ENCODE results near the gene ACAA1.

The ACAA1 gene

GRCh38 chr3:38117748-38118420, 19.0 kb downstream of the ACAA1 start:
- no peak for DNase-seq

GRCh38 chr3:38117163-38117716, 19.7 kb downstream of the ACAA1 start:
- no peak for DNase-seq

DNA sequence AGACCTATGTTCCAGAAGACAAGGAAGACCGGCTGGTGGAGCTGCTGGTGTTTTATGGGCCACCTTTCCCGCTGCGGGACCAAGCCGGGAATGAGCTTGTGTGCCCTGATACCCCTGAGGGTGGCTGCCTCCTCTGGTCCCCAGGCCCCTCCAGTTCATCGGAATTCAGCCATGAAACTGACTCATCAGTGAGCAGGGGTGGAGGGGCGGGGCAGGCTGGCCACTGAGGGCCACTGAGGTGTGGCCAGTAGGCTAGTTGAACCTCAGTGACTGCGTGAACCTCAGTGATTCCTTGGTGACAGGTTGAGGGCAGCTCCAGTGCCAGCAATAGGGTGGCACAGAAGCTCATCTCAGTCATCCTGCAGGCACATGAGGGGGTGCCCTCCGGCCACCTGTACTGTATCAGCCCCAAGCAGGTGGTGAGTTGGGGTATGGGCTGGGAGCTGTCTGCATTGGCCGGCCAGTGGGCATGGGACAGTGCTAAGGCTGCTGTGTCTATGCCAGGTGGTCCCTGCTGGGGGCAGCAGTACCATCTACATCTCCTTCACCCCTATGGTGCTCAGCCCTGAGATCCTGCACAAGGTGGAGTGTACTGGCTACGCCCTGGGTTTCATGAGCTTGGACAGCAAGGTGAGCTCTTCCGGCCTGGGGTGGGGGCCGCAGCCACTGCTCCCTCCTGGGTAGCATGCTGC, 20.3 kb downstream of the ACAA1 start:
- DNase-seq = no peak

DNA sequence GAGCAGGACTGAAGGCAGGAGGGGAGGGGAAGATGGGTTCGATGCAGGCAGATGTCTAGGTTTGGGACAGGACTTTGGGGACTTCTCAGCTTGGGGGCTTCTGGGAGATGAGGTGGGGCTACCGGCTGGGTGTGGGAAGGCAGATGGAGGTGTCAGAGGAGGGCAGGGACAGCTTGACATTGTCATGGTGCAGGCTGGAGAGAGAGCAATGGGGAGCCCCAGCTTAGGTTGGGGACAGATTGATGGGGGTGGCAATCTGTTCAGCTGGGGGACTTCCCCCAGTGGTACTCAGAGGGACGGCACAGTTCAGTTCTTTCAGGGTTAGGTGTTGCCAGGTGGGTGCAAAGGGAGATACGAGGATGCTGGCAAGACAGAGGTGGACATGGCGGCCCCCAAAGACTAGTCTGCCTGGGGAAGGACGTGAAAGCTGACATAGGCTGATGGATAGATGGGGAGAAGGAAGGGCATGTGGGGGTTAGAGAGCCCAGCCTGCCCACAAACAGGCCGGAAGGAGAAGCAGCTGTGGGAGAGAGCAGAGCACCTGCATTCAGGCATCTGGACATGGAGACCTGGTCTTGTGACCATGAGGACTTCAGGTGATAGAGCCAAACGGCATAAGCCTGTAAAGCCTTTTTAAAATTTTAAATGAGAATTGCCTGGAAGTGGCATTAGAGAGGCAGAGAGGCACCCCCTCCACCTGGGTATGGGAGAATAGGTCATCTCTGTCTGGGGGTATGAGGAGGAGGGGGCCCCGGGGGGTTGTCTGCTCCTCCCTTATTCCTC, 21.1 kb downstream of the ACAA1 start:
- no peak for DNase-seq

DNA sequence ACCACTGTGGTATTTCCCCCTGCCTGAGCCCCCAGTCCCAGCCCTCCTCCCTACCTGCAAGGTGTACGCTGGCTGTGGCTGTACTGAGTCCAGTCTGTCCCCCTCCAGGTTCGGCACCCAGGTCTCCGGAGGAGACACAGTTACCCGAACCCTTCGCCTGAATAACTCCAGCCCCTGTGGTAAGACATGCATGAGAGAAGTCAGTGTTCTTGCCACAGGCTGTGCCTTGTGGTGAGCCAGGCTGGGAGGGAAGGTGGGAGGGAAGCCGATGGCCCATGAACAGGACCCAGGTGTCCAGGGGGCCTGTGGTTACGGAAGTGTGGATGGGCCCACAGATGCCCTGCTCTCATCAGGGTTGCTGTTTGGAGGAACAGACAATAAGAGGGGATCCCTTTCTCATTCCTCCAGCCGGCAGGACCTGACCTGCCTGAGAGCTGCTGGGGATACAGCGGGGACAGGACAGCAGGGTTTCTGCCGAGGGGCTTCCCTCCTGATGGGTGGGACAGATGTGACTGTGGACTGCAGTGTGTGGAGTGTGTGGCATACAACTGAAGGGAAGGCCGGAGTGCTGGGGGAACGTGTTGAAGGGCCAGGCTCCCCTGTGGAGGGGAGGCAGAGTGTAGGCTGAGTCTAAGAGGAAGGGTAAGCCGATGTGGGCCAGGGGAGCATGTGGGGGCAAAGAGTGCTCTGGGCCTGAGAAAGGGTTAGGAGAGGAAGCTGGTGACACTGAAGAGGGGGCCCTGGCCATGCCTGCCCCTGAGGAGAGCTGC, 21.9 kb downstream of the ACAA1 start:
- no peak for DNase-seq

GRCh38 chr3:38114052-38114874, 22.7 kb downstream of the ACAA1 start:
- DNase-seq = no peak

GRCh38 chr3:38112378-38112761, 24.6 kb downstream of the ACAA1 start:
- no peak for DNase-seq

DNA sequence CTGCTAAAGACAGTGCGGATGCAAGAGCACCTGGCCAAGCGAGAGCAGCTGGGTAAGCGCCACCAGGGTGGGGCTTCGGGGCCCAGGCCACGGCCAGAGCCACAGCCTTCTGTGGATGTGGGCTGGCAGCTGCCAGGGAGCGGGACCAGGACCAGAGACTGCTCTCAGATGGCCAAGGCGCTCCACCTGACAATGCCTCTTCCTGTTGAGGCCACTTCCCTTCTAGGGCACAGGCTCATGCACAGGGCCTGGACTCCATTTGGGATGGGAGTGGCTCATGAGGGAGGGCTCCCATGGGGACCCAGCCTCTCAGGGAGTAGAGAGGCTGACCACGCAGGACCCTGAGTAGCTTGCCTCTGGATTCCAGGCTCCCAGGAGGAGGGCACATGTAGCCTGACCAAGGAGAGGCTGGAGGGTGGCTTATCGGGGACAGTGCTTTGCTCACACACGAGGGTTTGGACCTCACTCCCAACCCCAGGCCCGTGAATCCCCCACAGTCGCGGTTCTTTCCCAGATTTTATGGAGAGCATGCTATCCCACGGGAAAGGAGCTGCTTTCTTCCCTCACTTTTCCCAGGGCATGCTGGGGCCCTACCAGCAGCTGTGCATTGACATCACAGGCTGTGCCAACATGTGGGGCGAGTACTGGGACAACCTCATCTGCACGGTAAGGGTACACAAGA, 25.1 kb downstream of the ACAA1 start:
- DNase-seq = no peak

GRCh38 chr3:38111201-38111600, 25.7 kb downstream of the ACAA1 start:
- DNase-seq = no peak

DNA sequence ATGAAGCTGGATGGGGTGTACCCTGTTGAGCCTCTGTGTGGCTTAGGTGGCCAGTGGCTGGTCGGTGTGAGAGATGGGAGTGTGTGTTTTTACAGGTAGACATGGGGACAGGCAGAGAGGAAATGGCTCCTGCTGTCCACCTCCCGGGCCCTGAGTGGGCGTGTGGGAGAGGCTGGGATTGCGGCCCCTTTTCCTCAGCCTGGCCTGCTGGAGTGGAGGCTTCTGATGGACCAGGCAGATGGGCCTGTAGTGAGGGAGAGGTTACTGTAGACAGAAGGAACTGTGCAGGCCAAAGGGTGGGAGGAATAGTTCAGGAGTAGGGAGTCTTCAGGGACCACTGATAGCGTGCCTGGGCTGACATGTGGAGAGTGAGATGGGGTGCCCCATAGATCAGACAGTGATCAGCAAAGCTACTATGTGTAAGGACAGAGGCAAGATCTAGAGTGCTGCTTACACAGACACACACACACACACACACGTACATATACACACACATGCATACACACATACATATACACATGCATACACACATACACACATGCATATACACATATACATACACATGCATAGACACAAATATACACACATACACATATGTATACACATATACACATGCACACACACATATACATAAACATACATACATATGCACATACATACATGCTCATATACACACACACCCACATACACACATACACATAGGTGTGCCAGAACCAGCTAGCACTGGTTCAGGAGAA, 26.4 kb downstream of the ACAA1 start:
- DNase-seq = no peak

DNA sequence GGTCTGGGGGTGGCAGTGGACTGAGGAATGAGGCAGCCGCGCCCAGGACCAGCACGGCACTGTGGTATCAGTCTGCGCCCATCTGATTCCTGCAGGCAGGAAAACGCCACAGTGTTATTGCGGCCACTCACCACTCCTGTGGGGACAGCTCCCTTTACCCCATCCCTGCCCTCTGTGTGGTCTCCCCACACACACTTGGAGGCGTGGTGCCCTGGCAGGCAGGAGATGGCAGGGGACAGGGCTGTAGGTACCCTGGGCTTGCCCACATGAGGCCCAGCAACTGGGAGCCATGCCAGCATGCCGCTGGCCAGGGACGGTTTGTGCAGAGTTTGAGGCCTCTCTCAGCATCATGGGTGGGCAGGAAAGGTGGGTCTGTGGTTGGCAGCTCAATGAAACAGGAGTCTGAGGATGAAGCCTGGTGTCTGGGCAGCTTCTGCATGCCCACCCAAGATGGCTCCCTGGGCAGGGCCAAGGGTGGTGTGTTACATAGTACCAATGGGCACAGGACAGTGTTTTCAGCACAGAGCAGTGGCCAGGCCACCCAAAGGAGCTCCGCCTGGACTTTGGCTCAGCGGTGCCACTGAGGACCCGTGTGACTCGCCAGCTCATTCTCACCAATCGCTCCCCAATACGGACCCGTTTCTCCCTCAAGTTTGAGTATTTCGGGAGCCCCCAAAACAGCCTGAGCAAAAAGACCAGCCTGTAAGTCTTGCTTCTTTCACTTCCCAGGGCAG, 27.2 kb downstream of the ACAA1 start:
- DNase-seq = no peak

- no peak for DNase-seq
Measured at GRCh38 chr3:38108649-38109579, 28.0 kb downstream of the ACAA1 start.

DNA sequence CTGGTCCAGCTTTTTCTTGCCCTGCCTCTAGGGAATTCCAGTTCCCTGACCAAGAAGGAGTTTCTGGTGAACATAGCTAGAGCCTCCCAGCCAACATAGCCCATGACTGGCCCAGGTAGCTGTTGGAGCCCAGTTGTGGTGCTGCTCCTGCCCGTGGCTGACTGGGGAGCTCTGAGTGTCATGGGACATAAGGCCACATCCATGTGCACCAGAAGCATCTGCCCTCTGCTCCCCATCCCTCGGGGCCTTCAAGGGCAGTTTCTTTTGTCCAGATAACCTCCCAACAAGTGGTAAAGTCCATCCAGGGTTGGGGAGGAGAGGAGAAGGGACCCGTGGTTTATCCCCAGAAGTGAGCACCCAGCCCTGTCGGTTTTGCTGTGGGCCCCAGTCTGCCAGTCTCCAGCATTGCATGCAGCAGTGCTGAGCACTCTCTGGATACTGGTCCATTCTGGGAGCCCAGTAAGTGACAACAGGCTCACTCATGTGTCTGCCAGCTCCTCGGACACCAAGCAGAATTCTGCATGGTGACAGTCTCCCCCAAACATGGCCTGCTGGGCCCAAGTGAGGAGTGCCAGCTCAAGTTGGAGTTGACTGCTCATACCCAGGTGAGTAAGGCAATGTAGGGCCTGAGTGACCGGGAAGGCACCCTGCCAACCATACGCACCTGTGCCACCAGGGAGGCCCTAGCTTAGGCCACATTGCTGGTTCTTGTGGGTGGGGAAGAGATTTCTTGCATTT, 28.8 kb downstream of the ACAA1 start:
- no peak for DNase-seq

DNA sequence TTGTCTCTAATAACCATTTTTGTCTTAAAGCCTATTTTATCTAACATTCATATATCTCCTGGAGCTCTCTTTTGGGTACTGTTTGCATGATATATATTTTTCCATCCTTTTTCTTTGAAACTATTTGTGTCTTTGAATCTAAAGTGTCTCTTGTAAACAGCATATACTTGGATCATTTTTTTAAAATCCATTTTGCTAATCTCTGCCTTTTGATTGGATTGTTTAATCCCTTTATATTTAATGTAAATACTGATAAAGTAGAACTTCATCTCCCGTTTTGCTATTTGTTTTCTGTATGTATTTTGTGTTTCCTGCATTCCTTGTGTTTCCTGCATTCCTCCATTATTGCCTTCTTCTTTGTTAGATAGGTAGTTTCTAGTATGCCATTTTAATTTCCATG, 31.4 kb downstream of the ACAA1 start:
- no peak for DNase-seq

DNA sequence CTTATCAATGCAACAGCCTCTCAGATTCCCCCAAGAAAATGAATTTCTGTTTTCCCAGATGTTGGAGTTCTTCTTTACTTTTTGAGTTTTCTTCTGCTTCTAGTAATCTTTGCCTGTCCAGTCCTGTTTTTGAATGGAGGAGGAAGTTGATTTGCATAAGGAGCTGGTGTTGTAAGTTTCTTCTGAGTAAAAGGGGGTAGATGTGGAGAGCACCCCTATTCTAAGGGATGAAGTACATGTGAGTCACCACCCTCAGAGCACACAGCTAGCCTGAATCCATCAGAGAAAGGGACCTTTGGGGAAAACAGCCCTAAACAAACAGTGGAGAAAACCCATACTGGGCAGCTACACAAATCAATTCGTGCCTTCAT, 34.5 kb downstream of the ACAA1 start:
- DNase-seq = no peak

GRCh38 chr3:38101811-38102443, 35.0 kb downstream of the ACAA1 start:
- no peak for DNase-seq

DNA sequence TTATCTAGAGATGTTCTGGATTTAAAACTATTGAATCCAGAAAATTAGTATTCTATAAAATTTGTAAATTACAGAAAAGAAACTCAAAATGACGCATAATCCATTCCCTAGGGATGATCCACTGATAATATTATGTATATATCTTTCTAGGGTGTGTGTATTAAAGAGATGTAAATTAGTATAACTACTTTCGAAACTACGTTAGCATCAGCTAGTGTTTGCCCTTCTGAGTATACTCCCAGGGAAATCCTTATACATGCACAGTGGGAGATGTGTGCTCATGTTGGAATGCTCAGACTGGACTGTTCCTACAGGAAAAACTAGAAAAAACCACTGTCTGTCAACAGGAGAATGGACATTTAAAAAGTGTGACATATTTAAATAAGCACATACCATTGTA, 36.4 kb downstream of the ACAA1 start:
- no peak for DNase-seq

GRCh38 chr3:38099518-38099917, 37.4 kb downstream of the ACAA1 start:
- DNase-seq = no peak
